Measurements from ENCODE around the gene OR52A5.

OR52A5 gene

DNA sequence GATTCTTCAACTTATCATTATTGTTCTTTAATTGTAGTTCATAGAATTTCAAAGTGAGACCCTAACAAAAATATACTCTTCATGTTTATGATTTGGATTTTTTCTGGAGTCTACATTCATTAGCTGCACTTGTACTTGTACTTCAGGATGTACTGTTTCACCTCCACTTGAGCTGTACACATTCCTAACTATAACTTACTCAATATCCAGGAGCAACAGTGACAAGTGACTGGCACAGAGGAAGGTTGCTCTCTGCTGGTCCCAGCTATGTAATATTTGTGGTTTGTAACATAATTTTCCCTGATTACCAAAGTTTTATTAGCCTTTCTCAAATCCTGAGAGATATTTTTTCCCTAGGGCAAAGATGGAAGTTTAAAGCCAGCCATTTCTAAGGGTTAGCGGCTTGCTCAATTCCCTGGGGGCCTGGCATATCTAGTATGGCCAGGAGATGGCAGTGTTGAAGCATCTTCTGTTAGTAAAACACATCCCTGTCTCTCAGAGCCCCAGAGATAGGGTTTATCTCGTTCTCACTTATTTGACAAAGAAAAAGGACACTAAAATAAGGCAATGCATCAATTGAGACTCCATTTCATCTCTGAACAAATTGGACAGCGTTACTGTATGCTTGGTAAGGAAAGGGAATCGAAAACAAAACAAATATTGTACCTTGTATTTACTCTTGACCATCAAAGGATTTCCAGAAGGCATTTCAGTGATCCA is 14.2 kb downstream of the OR52A5 start:
- Histone ChIP-seq H3K27ac (replicated peaks) (no peak overlapping the region), H3K4me3 (replicated peaks; ENCODE audit: insufficient read depth, low read length) (no peak overlapping the region), H3K27me3 (ENCODE audit: insufficient read depth, poor library complexity, severe bottlenecking) (peaks cover 2% of the 10 kb centered on the region)
- DNase-seq (ENCODE audit: low read depth in 1 of 2, low spot score in 1 of 2): peak; percentile 13 to 65
- TF ChIP-seq POLR2AphosphoS5 (IDR thresholded peaks at IDR 0.05; ENCODE audit: low read depth) (no peak), GABPA (IDR thresholded peaks at IDR 0.05; ENCODE audit: low read depth) (no peak), REST (IDR thresholded peaks at IDR 0.05; ENCODE audit: insufficient replicate concordance, low read depth) (no peak), SPI1 (IDR thresholded peaks at IDR 0.05; ENCODE audit: borderline replicate concordance, low read depth) (no peak)
- TF ChIP-seq, protein P1, sequence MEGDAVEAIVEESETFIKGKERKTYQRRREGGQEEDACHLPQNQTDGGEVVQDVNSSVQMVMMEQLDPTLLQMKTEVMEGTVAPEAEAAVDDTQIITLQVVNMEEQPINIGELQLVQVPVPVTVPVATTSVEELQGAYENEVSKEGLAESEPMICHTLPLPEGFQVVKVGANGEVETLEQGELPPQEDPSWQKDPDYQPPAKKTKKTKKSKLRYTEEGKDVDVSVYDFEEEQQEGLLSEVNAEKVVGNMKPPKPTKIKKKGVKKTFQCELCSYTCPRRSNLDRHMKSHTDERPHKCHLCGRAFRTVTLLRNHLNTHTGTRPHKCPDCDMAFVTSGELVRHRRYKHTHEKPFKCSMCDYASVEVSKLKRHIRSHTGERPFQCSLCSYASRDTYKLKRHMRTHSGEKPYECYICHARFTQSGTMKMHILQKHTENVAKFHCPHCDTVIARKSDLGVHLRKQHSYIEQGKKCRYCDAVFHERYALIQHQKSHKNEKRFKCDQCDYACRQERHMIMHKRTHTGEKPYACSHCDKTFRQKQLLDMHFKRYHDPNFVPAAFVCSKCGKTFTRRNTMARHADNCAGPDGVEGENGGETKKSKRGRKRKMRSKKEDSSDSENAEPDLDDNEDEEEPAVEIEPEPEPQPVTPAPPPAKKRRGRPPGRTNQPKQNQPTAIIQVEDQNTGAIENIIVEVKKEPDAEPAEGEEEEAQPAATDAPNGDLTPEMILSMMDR (IDR thresholded peaks at IDR 0.05; ENCODE audit: insufficient read depth, low read length): peak; percentile 65

DNA sequence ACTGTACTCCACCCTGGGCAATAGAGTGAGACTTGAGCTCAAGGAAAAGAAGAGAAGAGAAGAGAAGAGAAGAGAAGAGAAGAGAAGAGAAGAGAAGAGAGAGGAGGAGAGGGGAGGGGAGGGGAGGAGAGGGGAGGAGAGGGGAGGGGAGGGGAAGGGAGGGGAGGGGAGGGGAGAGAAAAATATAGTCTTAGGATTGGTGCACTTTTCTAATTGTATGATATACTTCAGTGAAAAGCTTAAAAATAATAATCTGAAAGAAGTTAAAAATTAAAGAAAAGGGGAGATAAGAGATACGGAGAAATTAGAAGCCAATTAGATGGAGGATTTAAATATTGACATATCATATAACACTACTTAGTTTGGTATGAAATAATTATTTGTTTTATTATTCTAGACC is 19.3 kb downstream of the OR52A5 start:
- H3K4me3 ChIP-seq (replicated peaks; ENCODE audit: insufficient read depth, low read length): no peak overlapping the region
- peaks cover 2% of the 10 kb centered on the region for H3K27me3 ChIP-seq (ENCODE audit: insufficient read depth, poor library complexity, severe bottlenecking)
- no peak for DNase-seq (ENCODE audit: low read depth in 1 of 2, low spot score in 1 of 2)
- TF ChIP-seq REST (IDR thresholded peaks at IDR 0.05; ENCODE audit: insufficient replicate concordance, low read depth) (no peak), POLR2AphosphoS5 (IDR thresholded peaks at IDR 0.05; ENCODE audit: low read depth) (no peak), GABPA (IDR thresholded peaks at IDR 0.05; ENCODE audit: low read depth) (no peak), SPI1 (IDR thresholded peaks at IDR 0.05; ENCODE audit: borderline replicate concordance, low read depth) (no peak)
- TF ChIP-seq, protein P1 (IDR thresholded peaks at IDR 0.05; ENCODE audit: insufficient read depth, low read length): no peak
- H3K27ac ChIP-seq (replicated peaks): no peak overlapping the region

DNA sequence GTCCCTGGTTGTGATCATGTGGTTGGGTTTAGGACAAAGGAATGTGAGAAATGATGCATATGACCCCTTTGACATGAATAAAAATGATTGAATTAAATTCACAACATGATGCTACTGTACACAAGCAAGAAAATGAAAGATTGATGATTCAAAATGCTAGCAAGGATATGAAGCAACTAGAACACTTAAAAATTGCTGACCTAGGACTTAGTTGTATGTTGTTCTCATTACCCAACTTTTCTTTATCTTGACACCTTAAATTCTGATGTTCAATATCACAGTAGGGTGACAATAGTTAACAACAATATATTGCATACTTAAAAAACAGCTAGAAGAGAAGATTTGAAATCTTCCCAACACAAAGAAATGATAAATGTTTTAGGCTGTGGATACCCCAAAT is 20.6 kb downstream of the OR52A5 start:
- TF ChIP-seq, protein P1 (IDR thresholded peaks at IDR 0.05; ENCODE audit: insufficient read depth, low read length): no peak
- TF ChIP-seq SPI1 (IDR thresholded peaks at IDR 0.05; ENCODE audit: borderline replicate concordance, low read depth): no peak
- no peak for TF ChIP-seq REST (IDR thresholded peaks at IDR 0.05; ENCODE audit: insufficient replicate concordance, low read depth)
- no peak for TF ChIP-seq GABPA (IDR thresholded peaks at IDR 0.05; ENCODE audit: low read depth)
- TF ChIP-seq POLR2AphosphoS5 (IDR thresholded peaks at IDR 0.05; ENCODE audit: low read depth): no peak
- DNase-seq (ENCODE audit: low read depth in 1 of 2, low spot score in 1 of 2): no peak
- no peak overlapping the region for H3K4me3 ChIP-seq (replicated peaks; ENCODE audit: insufficient read depth, low read length)
- no peaks in the 10 kb centered on the region for H3K27me3 ChIP-seq (ENCODE audit: insufficient read depth, poor library complexity, severe bottlenecking)
- no peak overlapping the region for H3K27ac ChIP-seq (replicated peaks)

Measured in HL-60 (cell line).